CD4-positive, alpha-beta T cell treated with Interleukin-21 for 1 hour (primary cell): ENCODE data around the gene GUCY1A1.

Experiments used
- DNase-seq: peaks from one replicate; pipeline ENCODE4 v3.0.0-alpha.2; 2020

GUCY1A1 gene

GRCh38 chr4:155660436-155660835 is 6.2 kb upstream of the GUCY1A1 start:
- no peak for DNase-seq

GRCh38 chr4:155665054-155665453 is 1.6 kb upstream of the GUCY1A1 start:
- DNase-seq, result no peak

GRCh38 chr4:155667222-155667567 is 547 bp downstream of the GUCY1A1 start:
- no peak for DNase-seq

GRCh38 chr4:155667568-155668511 is 1.2 kb downstream of the GUCY1A1 start:
- DNase-seq, result no peak

- DNase-seq, result no peak
These were observed 2.1 kb downstream of the GUCY1A1 start for GRCh38 chr4:155668707-155669220.

GRCh38 chr4:155672342-155672741 is 5.7 kb downstream of the GUCY1A1 start:
- no peak for DNase-seq

- no peak for DNase-seq
These were observed 6.9 kb downstream of the GUCY1A1 start for GRCh38 chr4:155673453-155673979.

- DNase-seq, result no peak
These were observed 8.0 kb downstream of the GUCY1A1 start for GRCh38 chr4:155674669-155675071.

- no peak for DNase-seq
These were observed 9.2 kb downstream of the GUCY1A1 start for GRCh38 chr4:155675709-155676429.

GRCh38 chr4:155676430-155676825 is 9.8 kb downstream of the GUCY1A1 start:
- DNase-seq, result no peak

GRCh38 chr4:155678011-155678410 is 11.4 kb downstream of the GUCY1A1 start:
- DNase-seq, result no peak

- DNase-seq, result no peak
These were observed 12.7 kb downstream of the GUCY1A1 start for GRCh38 chr4:155679343-155679742.

GRCh38 chr4:155681886-155682285 is 15.2 kb downstream of the GUCY1A1 start:
- no peak for DNase-seq

GRCh38 chr4:155684423-155684822 is 17.8 kb downstream of the GUCY1A1 start:
- no peak for DNase-seq

GRCh38 chr4:155684892-155685541 is 18.4 kb downstream of the GUCY1A1 start:
- DNase-seq, result no peak

GRCh38 chr4:155687380-155687982 is 20.8 kb downstream of the GUCY1A1 start:
- DNase-seq, result no peak

- no peak for DNase-seq
These were observed 21.6 kb downstream of the GUCY1A1 start for GRCh38 chr4:155688211-155688610.

- no peak for DNase-seq
These were observed 22.2 kb downstream of the GUCY1A1 start for GRCh38 chr4:155688860-155689259.

GRCh38 chr4:155690044-155690837 is 23.6 kb downstream of the GUCY1A1 start:
- no peak for DNase-seq

GRCh38 chr4:155692361-155692760 is 25.7 kb downstream of the GUCY1A1 start:
- DNase-seq, result no peak

GRCh38 chr4:155693015-155693663 is 26.5 kb downstream of the GUCY1A1 start:
- DNase-seq, result no peak
